OCI-LY7 (cell line): ENCODE results near the gene SHPK. TPM values are rescaled to one million over a fixed set of nuclear protein-coding genes. Genes with fewer than 3 reads are reported as not detected.

ENCODE experiments used
- BruUV-seq: library from RNA; stranded (reverse); fragments of 400-500 nt; replicated peaks from 2 replicates; lab custom pipeline; 2021; lab: Mats Ljungman, UMichigan
- CTCF ChIA-PET: fragments of 300-600 bp; sonication (Branson Sonifier 250); formaldehyde crosslinking; loops from one replicate; lab custom pipeline; 2022; ENCODE audit warnings: antibody characterized with exemption; ENCODE audit not compliant: unreplicated experiment; lab: Charles Lee
- POLR2A ChIA-PET: fragments of 300-600 bp; sonication (Branson Sonifier 250); formaldehyde crosslinking; loops from one replicate; lab custom pipeline; 2022; ENCODE audit warnings: antibody characterized with exemption; lab: Charles Lee
- DNase-seq: peaks from one replicate; pipeline ENCODE4 v3.0.0-alpha.2; 2015; ENCODE audit warnings: low spot score
- H2AFZ ChIP-seq: fragments of 200-600 bp; sonication (generic), shearing (Covaris generic); 2 replicates; pipeline ENCODE4 v1.6.1; 2014; ENCODE audit warnings: mild to moderate bottlenecking, antibody characterized with exemption, low read length, moderate library complexity
- H3K27ac ChIP-seq: fragments of 200-600 bp; sonication (generic); 2 replicates; pipeline ENCODE4 v1.5.1; 2014; ENCODE audit warnings: mixed run types, low read depth, mild to moderate bottlenecking, moderate library complexity, low read length, inconsistent platforms; ENCODE audit not compliant: poor library complexity, severe bottlenecking
- H3K36me3 ChIP-seq: fragments of 200-600 bp; sonication (generic); 2 replicates; pipeline ENCODE4 v1.6.1; 2014; ENCODE audit warnings: mild to moderate bottlenecking, antibody characterized with exemption, low read length, moderate library complexity, mixed read lengths; ENCODE audit not compliant: insufficient read depth
- H3K4me1 ChIP-seq: fragments of 200-600 bp; sonication (generic); 2 replicates; pipeline ENCODE4 v1.5.1; 2014; ENCODE audit warnings: mild to moderate bottlenecking, low read length; ENCODE audit not compliant: insufficient read depth, poor library complexity, severe bottlenecking
- H3K4me2 ChIP-seq: fragments of 200-600 bp; sonication (generic); 2 replicates; pipeline ENCODE4 v1.6.1; 2014; ENCODE audit warnings: mild to moderate bottlenecking, low read length
- H3K4me3 ChIP-seq: fragments of 200-600 bp; sonication (generic); 2 replicates; pipeline ENCODE4 v1.5.1; 2014; ENCODE audit warnings: mild to moderate bottlenecking, low read depth, low read length; ENCODE audit not compliant: poor library complexity, severe bottlenecking
- H3K79me2 ChIP-seq: fragments of 200-600 bp; sonication (generic); 2 replicates; pipeline ENCODE4 v1.6.1; 2016; ENCODE audit warnings: low read depth, mild to moderate bottlenecking, low read length, moderate library complexity, mixed read lengths; ENCODE audit not compliant: insufficient read depth
- H3K9me2 ChIP-seq: fragments of 200-600 bp; sonication (generic); 2 replicates; pipeline ENCODE4 v1.6.1; 2016; ENCODE audit warnings: mild to moderate bottlenecking, low read length, mixed read lengths; ENCODE audit not compliant: insufficient read depth
- H3K9me3 ChIP-seq: fragments of 200-600 bp; sonication (generic); 2 replicates; pipeline ENCODE4 v1.6.1; 2014; ENCODE audit warnings: mild to moderate bottlenecking, mixed run types, low read length, mixed read lengths
- H4K20me1 ChIP-seq: fragments of 200-600 bp; sonication (generic); 2 replicates; pipeline ENCODE4 v1.6.1; 2014; ENCODE audit warnings: mild to moderate bottlenecking, antibody characterized with exemption, low read length, moderate library complexity, mixed read lengths; ENCODE audit not compliant: insufficient read depth
- CTCF ChIP-seq: fragments of 200-600 bp; sonication (generic); conservative IDR thresholded peaks from 2 replicates; pipeline ENCODE4 v1.5.1; 2014; ENCODE audit warnings: mild to moderate bottlenecking, antibody characterized with exemption, low read length, moderate library complexity, mixed read lengths
- EZH2phosphoT487 ChIP-seq: fragments of 200-600 bp; sonication (generic); IDR thresholded peaks from 2 replicates; pipeline ENCODE4 v1.6.1; 2018; ENCODE audit warnings: low read depth, borderline replicate concordance, mild to moderate bottlenecking, mixed run types, antibody characterized with exemption, low read length, moderate library complexity, mixed read lengths
- intact Hi-C: fragments of 100-400 bp; cut with micrococcal nuclease; formaldehyde crosslinking; loops from one replicate; pipeline ENCODE4 v1.10.0; 2022; ENCODE audit not compliant: unreplicated experiment
- total RNA-seq, 2 experiments: library from RNA; depleted of rRNA in 1 of 2; stranded (reverse); fragments of >200 nt in 1 of 2; shearing (Covaris generic) in 1 of 2; gene quantifications; 2 replicates each; pipeline ENCODE4 v1.2.3, GENCODE V29; 2014 to 2022

The SHPK gene
- total RNA-seq, 2 experiments from 2014 or later: 16.9 to 17.0 TPM

GRCh38 chr17:3622977-3623594 is 13.0 kb downstream of the SHPK start:
- Histone ChIP-seq H3K36me3 (peaks cover 71% of the 10 kb centered on the region), H2AFZ (no peak overlapping the region), H3K27ac (no peak overlapping the region), H3K79me2 (no peaks in the 10 kb centered on the region), H3K4me3 (no peak overlapping the region), H3K9me2 (no peaks in the 10 kb centered on the region), H3K4me2 (no peak overlapping the region), H4K20me1 (no peaks in the 10 kb centered on the region), H3K4me1 (no peaks in the 10 kb centered on the region), H3K9me3 (no peaks in the 10 kb centered on the region)
- intact Hi-C loops: no loop called here
- POLR2A ChIA-PET: interaction anchor here (1.1 kb wide), 1 partner anchor 13 kb away, joined by 3 read pairs; the partner anchor contains the start of genes CTNS and SHPK
- DNase-seq: no peak
- BruUV-seq: no TSS peak
- no peak for TF ChIP-seq EZH2phosphoT487
- TF ChIP-seq CTCF: no peak
- CTCF ChIA-PET: no interaction called here

- no peak for TF ChIP-seq CTCF
- TF ChIP-seq EZH2phosphoT487: no peak
- intact Hi-C loops: no loop called here
- CTCF ChIA-PET: no interaction called here
- Histone ChIP-seq H3K79me2 (no peaks in the 10 kb centered on the region), H3K4me2 (no peak overlapping the region), H3K4me3 (no peak overlapping the region), H3K9me2 (no peaks in the 10 kb centered on the region), H4K20me1 (no peaks in the 10 kb centered on the region), H3K4me1 (no peaks in the 10 kb centered on the region), H2AFZ (no peak overlapping the region), H3K27ac (no peak overlapping the region), H3K36me3 (peaks cover 74% of the 10 kb centered on the region), H3K9me3 (peaks cover 2% of the 10 kb centered on the region; the same call in 1 of the 2 replicates)
- no TSS peak for BruUV-seq
- DNase-seq: no peak
- POLR2A ChIA-PET: interaction anchor here (0.5 to 0.6 kb wide), 3 partner anchors 48 to 144 kb away, joined by 3 to 4 read pairs (median 3); no protein-coding TSS in a partner anchor
Measured at GRCh38 chr17:3621146-3621720, 14.8 kb downstream of the SHPK start.
